Neural cell (in vitro differentiated cells): ENCODE measurements around the gene FAM53C. TPM values are rescaled to one million over a fixed set of nuclear protein-coding genes. Genes with fewer than 3 reads are reported as not detected.

Experiments used
- H2AFZ ChIP-seq: fragments of 200-600, 300-800 bp; sonication (generic), shearing (Covaris generic); 2 replicates; pipeline ENCODE4 v1.6.0; 2014; ENCODE audit warnings: low read depth, mild to moderate bottlenecking, antibody characterized with exemption, low read length, moderate library complexity
- H3F3A ChIP-seq: fragments of 200-600 bp; shearing (Covaris generic); 2 replicates; pipeline ENCODE4 v1.6.1; 2016; ENCODE audit warnings: mild to moderate bottlenecking, moderate library complexity, mixed read lengths, antibody characterized with exemption, low read length; ENCODE audit not compliant: insufficient read depth, poor library complexity, severe bottlenecking
- H3K27ac ChIP-seq: fragments of 200-600, 300-800 bp; sonication (generic), shearing (Covaris generic); 2 replicates; pipeline ENCODE4 v1.5.1; 2014; ENCODE audit warnings: mild to moderate bottlenecking, low read length, moderate library complexity
- H3K27me3 ChIP-seq: fragments of 300-800, 200-600 bp; sonication (generic), shearing (Covaris generic); 2 replicates; pipeline ENCODE4 v1.6.0; 2014; ENCODE audit warnings: mild to moderate bottlenecking, low read depth, low read length, moderate library complexity; ENCODE audit not compliant: insufficient read depth
- H3K36me3 ChIP-seq: fragments of 300-800, 200-600 bp; sonication (generic), shearing (Covaris generic); 2 replicates; pipeline ENCODE4 v1.5.1; 2014; ENCODE audit warnings: mild to moderate bottlenecking, antibody characterized with exemption, low read length, moderate library complexity; ENCODE audit not compliant: insufficient read depth
- H3K4me2 ChIP-seq: fragments of 300-800, 200-600 bp; sonication (generic), shearing (Covaris generic); 2 replicates; pipeline ENCODE4 v1.6.0; 2014; ENCODE audit warnings: mild to moderate bottlenecking, low read length
- H3K4me3 ChIP-seq: fragments of 300-800, 200-600 bp; sonication (generic), shearing (Covaris generic); 2 replicates; pipeline ENCODE4 v1.5.1; 2014; ENCODE audit warnings: mild to moderate bottlenecking, low read length, moderate library complexity
- H3K79me2 ChIP-seq: fragments of 200-600 bp; shearing (Covaris generic); replicated peaks from 2 replicates; pipeline ENCODE4 v1.6.0; 2014; ENCODE audit warnings: mild to moderate bottlenecking, low read length, moderate library complexity; ENCODE audit not compliant: insufficient read depth
- H3K9ac ChIP-seq: fragments of 300-800, 200-600 bp; sonication (generic), shearing (Covaris generic); 2 replicates; pipeline ENCODE4 v1.6.1; 2016; ENCODE audit warnings: mild to moderate bottlenecking, low read length, mixed read lengths
- H3K9me2 ChIP-seq: fragments of 200-600 bp; shearing (Covaris generic); 2 replicates; pipeline ENCODE4 v1.6.1; 2016; ENCODE audit warnings: mild to moderate bottlenecking, low read length, mixed read lengths; ENCODE audit not compliant: insufficient read depth
- H3K9me3 ChIP-seq: fragments of 200-600, 300-800 bp; sonication (generic), shearing (Covaris generic); 2 replicates; pipeline ENCODE4 v1.6.1; 2016; ENCODE audit warnings: mild to moderate bottlenecking, mixed run types, low read length, moderate library complexity, mixed read lengths
- H4K20me1 ChIP-seq: fragments of 200-600 bp; shearing (Covaris generic); 2 replicates; pipeline ENCODE4 v1.6.1; 2016; ENCODE audit warnings: mild to moderate bottlenecking, mixed run types; ENCODE audit not compliant: insufficient read depth
- CTCF ChIP-seq: fragments of 450-650 bp; IDR thresholded peaks from 2 replicates; pipeline ENCODE4 v1.5.1; 2014; ENCODE audit warnings: antibody characterized with exemption, mild to moderate bottlenecking, moderate library complexity; ENCODE audit not compliant: poor library complexity, severe bottlenecking
- EP300 ChIP-seq: fragments of 450-650 bp; conservative IDR thresholded peaks from 2 replicates; pipeline ENCODE4 v1.6.1; 2014; ENCODE audit warnings: antibody characterized with exemption, mild to moderate bottlenecking, moderate library complexity; ENCODE audit not compliant: poor library complexity, severe bottlenecking
- EZH2 ChIP-seq: fragments of 200-600, 300-800 bp; shearing (Covaris generic), sonication (generic); IDR thresholded peaks from 2 replicates; pipeline ENCODE4 v1.6.1; 2014; ENCODE audit warnings: antibody characterized with exemption, low read length, borderline replicate concordance, mild to moderate bottlenecking; ENCODE audit not compliant: insufficient read depth, poor library complexity, severe bottlenecking
- MXI1 ChIP-seq: fragments of 450-650 bp; conservative IDR thresholded peaks from 2 replicates; pipeline ENCODE4 v1.6.1; 2014; ENCODE audit warnings: antibody characterized with exemption, mild to moderate bottlenecking; ENCODE audit not compliant: poor library complexity, severe bottlenecking
- POLR2AphosphoS5 ChIP-seq: IDR thresholded peaks from 2 replicates; pipeline ENCODE4 v1.6.1; 2012
- RAD21 ChIP-seq: fragments of 450-650 bp; conservative IDR thresholded peaks from 2 replicates; pipeline ENCODE4 v1.6.1; 2014; ENCODE audit warnings: antibody characterized with exemption, mild to moderate bottlenecking, moderate library complexity
- REST ChIP-seq: IDR thresholded peaks from 2 replicates; pipeline ENCODE4 v1.6.1; 2012; ENCODE audit warnings: borderline replicate concordance
- SMC3 ChIP-seq: fragments of 450-650 bp; conservative IDR thresholded peaks from 2 replicates; pipeline ENCODE4 v1.6.1; 2014; ENCODE audit warnings: antibody characterized with exemption, mild to moderate bottlenecking, moderate library complexity; ENCODE audit not compliant: poor library complexity
- TAF1 ChIP-seq: IDR thresholded peaks from 2 replicates; pipeline ENCODE4 v1.6.1; 2012; ENCODE audit warnings: low read depth
- polyA plus RNA-seq: library from polyadenylated mRNA; depleted of rRNA; stranded (reverse); fragments of >200 nt; gene quantifications from 2 replicates; pipeline ENCODE4 v1.2.3, GENCODE V29; 2014

The FAM53C gene
- polyA plus RNA-seq, 1 donor from 2014 or later: 44.2 TPM

DNA sequence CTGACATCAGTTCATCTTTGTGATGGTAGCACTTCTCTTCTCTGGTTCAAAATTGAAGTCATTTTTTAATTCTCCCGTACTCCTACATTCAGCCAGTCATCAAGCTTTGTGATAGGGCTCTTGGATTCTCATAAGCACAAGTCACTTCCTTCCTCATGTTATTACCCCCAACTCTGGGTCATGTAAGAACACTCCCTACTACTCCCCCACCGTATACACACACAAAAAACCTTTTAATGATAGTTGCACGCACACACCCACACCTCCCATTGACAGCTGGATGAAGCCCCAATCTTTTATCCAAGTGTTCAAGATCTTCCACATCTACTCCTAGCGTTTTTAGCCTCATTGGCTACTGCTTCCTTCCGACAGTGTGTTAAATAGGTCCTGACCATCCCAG lies 31.2 kb downstream of the FAM53C start:
- no peak overlapping the region for H3K4me3 ChIP-seq
- H4K20me1 ChIP-seq: no peaks in the 10 kb centered on the region
- H3K79me2 ChIP-seq: peaks cover 65% of the 10 kb centered on the region
- TF ChIP-seq POLR2AphosphoS5: no peak
- no peak for TF ChIP-seq RAD21
- no peak for TF ChIP-seq EZH2
- TF ChIP-seq MXI1: no peak
- TF ChIP-seq TAF1: no peak
- no peak for TF ChIP-seq EP300
- TF ChIP-seq SMC3: no peak
- TF ChIP-seq REST: no peak
- TF ChIP-seq CTCF: no peak
- no peaks in the 10 kb centered on the region for H3K36me3 ChIP-seq
- no peaks in the 10 kb centered on the region for H3F3A ChIP-seq
- H3K27ac ChIP-seq: no peak overlapping the region
- H3K9me3 ChIP-seq: no peaks in the 10 kb centered on the region
- no peaks in the 10 kb centered on the region for H3K9me2 ChIP-seq
- H3K27me3 ChIP-seq: no peaks in the 10 kb centered on the region
- no peak overlapping the region for H3K9ac ChIP-seq
- H3K4me2 ChIP-seq: no peak overlapping the region
- no peak overlapping the region for H2AFZ ChIP-seq

DNA sequence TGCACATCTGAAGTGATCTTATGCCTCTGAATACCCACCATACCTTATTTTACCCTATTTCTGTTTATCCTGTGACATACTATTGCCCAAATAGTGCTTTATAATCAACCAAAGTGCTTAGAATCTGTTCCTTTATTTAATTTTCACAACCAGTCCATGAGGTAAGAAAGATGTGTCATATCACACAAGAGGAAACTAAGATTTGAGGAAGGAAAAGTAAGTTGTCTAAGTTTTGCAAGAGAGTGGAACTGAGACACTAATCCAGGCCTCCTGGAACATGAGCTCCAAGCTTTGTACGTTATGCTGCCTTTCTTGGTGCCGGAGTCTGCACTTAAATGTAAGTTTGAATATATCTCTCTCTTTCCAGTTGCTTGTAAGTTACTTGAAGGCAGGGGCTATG lies 31.6 kb downstream of the FAM53C start:
- Histone ChIP-seq H3K27me3 (no peaks in the 10 kb centered on the region), H3K9ac (no peak overlapping the region), H3K9me3 (no peaks in the 10 kb centered on the region), H3K9me2 (no peaks in the 10 kb centered on the region), H3K79me2 (peaks cover 60% of the 10 kb centered on the region), H4K20me1 (no peaks in the 10 kb centered on the region), H3K4me2 (no peak overlapping the region), H3F3A (no peaks in the 10 kb centered on the region), H3K36me3 (no peaks in the 10 kb centered on the region), H2AFZ (no peak overlapping the region), H3K27ac (no peak overlapping the region), H3K4me3 (no peak overlapping the region)
- TF ChIP-seq EP300: no peak
- TF ChIP-seq SMC3: no peak
- no peak for TF ChIP-seq REST
- TF ChIP-seq RAD21: no peak
- no peak for TF ChIP-seq TAF1
- TF ChIP-seq CTCF: no peak
- no peak for TF ChIP-seq POLR2AphosphoS5
- TF ChIP-seq EZH2: no peak
- no peak for TF ChIP-seq MXI1
